ENCODE results near the gene LIPE.
A peak's percentile ranks its signal among the peaks of the same experiment; 100 is the strongest.

Gene LIPE

DNA sequence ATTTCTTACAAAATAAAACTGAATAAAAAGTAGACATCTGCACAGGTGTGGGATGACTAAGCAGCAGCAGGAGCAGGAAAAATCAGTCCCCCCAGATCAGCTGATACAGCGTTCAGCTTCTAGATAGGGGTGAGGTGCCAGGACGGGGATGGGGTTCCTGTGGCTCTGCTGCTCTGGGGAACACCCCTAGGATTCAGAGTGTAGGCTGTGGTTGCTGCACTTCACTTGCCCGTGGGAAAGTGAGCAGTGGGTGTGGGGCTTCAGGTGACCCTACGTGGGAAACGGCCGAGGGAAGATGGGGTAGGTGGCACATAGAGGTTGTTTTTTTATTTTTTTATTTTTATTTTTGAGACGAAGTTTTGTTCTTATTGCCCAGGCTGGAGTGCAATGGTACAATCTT, 18.8 kb upstream of the LIPE start:
- no peak for DNase-seq (ENCODE audit: low read depth, low spot score)
- no peak overlapping the region for H3K4me3 ChIP-seq (ENCODE audit: low read depth, low read length)
- TF ChIP-seq, protein P1, sequence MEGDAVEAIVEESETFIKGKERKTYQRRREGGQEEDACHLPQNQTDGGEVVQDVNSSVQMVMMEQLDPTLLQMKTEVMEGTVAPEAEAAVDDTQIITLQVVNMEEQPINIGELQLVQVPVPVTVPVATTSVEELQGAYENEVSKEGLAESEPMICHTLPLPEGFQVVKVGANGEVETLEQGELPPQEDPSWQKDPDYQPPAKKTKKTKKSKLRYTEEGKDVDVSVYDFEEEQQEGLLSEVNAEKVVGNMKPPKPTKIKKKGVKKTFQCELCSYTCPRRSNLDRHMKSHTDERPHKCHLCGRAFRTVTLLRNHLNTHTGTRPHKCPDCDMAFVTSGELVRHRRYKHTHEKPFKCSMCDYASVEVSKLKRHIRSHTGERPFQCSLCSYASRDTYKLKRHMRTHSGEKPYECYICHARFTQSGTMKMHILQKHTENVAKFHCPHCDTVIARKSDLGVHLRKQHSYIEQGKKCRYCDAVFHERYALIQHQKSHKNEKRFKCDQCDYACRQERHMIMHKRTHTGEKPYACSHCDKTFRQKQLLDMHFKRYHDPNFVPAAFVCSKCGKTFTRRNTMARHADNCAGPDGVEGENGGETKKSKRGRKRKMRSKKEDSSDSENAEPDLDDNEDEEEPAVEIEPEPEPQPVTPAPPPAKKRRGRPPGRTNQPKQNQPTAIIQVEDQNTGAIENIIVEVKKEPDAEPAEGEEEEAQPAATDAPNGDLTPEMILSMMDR (IDR thresholded peaks at IDR 0.05; ENCODE audit: low read depth, low read length) = no peak
- in situ Hi-C loops (cut with HindIII; ENCODE audit: low sequenced_read_pairs) = no loop called here

DNA sequence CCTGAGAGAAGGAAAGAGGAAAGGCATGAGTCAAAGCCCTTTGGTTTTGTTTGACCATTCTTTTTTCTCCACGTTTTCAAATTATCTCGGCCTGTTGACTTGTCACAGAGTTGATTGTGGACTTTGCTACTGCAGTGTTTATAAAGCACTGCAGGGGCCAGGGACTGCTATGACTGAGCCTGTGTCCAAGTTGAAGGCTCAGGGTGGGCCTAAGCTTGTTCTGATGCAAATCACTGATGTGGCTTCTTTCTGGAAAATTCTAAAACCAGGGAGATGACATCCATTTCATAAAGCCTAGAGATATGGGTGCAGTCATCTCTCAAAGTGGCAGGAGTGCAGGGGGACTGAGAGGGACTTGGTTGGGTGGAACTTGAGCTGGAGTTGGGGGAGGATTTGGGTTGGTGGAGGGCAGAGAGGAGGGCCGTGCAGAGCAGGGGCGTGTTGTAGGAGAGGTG, 16.8 kb upstream of the LIPE start:
- in situ Hi-C loops (cut with HindIII; ENCODE audit: low sequenced_read_pairs) = no loop called here
- H3K4me3 ChIP-seq (ENCODE audit: low read depth, low read length) = no peak overlapping the region
- DNase-seq (ENCODE audit: low read depth, low spot score) = no peak
- TF ChIP-seq, protein P1 (IDR thresholded peaks at IDR 0.05; ENCODE audit: low read depth, low read length) = no peak

DNA sequence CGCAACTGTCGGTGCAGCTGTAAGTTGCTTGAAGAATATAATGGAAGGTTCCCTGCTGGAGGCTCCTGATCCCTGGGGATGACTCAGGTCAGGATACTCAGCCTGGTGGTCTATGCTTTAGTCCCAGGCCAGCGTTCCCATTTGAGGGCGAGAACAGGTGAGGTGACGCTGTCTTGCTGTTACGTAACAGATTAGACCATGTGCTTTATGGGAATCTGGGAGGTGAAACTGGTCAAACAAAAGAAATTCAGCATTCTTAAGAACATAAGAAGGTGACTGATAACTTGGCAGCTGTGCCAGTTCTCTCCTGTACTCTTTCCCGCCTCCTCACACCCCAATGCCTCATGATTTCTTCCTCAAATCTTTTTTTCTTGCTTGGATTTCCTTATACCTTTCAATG, 15.6 kb upstream of the LIPE start, which contains the start of gene CXCL17:
Gene CXCL17, minus strand, starts transcription at position 114 of the 400 bp plus-strand sequence. CDS start 114 bp downstream, outside the sequence.
- TF ChIP-seq, protein P1 (IDR thresholded peaks at IDR 0.05; ENCODE audit: low read depth, low read length) = no peak
- DNase-seq (ENCODE audit: low read depth, low spot score) = no peak
- H3K4me3 ChIP-seq (ENCODE audit: low read depth, low read length) = no peak within 1 kb of the TSS
- in situ Hi-C loops (cut with HindIII; ENCODE audit: low sequenced_read_pairs) = no loop called here

DNA sequence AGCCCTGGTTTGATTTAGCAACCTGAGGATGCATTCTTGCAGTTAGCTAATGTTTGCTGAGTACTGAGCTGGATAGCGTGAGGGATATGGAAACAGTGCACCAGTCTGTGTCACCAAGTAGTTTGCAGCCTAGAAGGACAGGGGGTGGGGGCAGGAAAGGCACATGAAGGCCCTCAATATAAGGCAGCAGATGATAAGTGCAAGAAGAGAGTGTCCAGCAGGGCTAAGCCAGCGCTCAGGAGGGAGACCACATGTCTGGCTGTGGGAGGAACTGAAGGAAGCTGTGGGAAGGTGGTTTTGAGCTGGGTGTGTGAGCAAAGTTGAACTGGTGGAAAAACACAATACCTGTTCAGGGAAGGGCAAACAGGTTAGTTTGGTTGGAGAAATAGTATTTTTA, 13.9 kb upstream of the LIPE start:
- H3K4me3 ChIP-seq (ENCODE audit: low read depth, low read length) = no peak overlapping the region
- no peak for DNase-seq (ENCODE audit: low read depth, low spot score)
- in situ Hi-C loops (cut with HindIII; ENCODE audit: low sequenced_read_pairs) = no loop called here
- TF ChIP-seq, protein P1 (IDR thresholded peaks at IDR 0.05; ENCODE audit: low read depth, low read length) = no peak

DNA sequence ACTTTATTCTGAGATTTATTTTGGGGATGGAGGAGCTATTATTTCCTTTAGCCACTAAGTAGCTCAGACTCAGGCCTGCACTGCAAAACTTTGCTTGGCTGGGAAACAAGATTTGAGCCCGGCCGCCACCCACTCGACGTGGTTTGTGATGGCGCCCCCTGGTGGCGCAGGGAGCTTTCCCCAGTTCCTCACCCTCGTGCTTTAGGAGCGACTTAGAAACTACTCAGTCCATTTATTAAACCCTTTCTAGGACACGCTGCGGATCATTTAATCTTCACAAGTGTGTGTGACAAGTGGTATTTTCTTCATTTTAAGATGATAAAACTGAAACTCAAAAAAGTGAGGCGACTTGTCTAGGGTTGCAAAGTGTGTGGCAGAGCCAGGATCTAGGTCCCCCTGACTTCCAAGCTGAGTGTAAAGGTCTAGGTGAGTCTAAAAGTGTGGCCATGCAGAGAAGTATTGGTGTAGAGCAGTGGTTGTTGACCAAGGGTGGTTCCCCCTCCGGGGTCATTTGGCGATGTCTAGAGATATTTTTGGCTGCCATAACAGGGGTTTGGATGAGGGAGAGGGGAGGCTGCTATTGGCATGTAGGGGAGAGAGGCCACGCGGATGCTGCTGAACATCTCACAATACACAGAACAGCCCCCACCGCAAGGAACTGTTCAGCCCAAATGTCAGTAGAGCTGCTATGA, 13.3 kb upstream of the LIPE start:
- H3K4me3 ChIP-seq (ENCODE audit: low read depth, low read length) = no peak overlapping the region
- peak; percentile 50 for DNase-seq (ENCODE audit: low read depth, low spot score)
- in situ Hi-C loops (cut with HindIII; ENCODE audit: low sequenced_read_pairs) = no loop called here
- TF ChIP-seq, protein P1 (IDR thresholded peaks at IDR 0.05; ENCODE audit: low read depth, low read length) = peak; percentile 93

DNA sequence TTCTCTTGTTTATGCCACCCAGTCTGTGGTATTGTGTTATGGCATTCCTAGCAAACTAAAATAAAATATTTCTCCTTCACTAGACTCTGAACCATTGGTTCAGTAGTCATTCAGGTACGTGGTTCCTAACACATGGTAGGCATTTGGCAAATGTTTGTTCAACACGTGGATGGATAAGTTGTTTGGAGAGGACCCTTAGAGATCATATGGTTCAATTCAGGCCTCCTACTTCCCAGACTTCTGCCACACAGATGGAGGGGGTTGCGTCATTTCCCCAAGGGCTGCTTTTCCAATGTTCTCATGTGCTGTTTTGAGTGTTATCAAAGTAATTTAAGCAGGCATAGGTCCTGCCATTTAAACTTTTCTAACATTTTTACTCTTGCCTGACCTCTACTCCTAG, 8.8 kb upstream of the LIPE start:
- in situ Hi-C loops (cut with HindIII; ENCODE audit: low sequenced_read_pairs) = no loop called here
- TF ChIP-seq, protein P1 (IDR thresholded peaks at IDR 0.05; ENCODE audit: low read depth, low read length) = no peak
- H3K4me3 ChIP-seq (ENCODE audit: low read depth, low read length) = no peak overlapping the region
- no peak for DNase-seq (ENCODE audit: low read depth, low spot score)

All from astrocyte of the spinal cord (primary cell).